Measurements from ENCODE around the gene PIGT. TPM values are rescaled to one million over a fixed set of nuclear protein-coding genes. Genes with fewer than 3 reads are reported as not detected.

The PIGT gene
- total and polyA plus RNA-seq, 3 donors from 2014 or later, result 115 to 140 (median 137) TPM

DNA sequence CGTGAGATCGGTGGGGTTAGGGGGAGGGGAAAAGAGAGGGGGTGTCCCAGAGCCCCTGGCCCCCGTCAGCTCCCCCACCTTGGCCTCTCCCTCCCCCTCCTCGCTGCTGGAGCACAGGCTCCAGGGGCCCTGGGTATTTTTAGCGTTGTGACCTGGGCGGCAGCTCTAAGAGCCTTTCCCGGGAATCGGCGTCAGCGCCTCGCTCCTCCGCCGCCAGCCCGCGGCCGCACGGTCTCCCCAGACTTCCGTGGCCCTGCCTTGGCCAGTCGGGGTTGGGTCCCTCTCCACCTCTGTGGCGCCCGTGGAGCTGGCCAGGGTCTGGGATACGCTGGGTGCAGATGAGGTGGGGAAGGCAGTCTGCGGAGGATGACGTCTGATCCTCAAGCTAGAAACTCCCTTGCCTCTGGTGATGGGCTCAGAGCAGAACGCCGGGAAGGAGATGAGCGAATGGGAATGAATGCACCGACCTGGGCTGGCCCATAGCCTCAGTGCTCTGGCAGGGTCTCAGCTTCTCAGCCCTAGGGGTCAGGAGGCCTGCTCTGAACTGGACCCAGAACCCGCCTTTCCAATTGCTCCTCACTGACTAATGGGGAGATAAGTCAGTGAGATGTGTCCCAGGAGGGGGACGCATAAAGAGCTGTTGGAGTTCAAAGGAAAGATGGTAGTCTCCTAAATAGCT, 8.7 kb upstream of the PIGT start:
- peak; percentile 22 for DNase-seq
- Histone ChIP-seq H3K4me1 (peaks cover 7% of the 10 kb centered on the region), H3K9me3 (no peaks in the 10 kb centered on the region), H3K27me3 (no peaks in the 10 kb centered on the region), H3K4me3 (peak overlapping the region; percentile 67 to 70), H3K27ac (peak overlapping the region; percentile 84 to 89), H3K36me3 (ENCODE audit: low read depth, missing control alignments) (no peaks in the 10 kb centered on the region)
- TF ChIP-seq, protein P1, sequence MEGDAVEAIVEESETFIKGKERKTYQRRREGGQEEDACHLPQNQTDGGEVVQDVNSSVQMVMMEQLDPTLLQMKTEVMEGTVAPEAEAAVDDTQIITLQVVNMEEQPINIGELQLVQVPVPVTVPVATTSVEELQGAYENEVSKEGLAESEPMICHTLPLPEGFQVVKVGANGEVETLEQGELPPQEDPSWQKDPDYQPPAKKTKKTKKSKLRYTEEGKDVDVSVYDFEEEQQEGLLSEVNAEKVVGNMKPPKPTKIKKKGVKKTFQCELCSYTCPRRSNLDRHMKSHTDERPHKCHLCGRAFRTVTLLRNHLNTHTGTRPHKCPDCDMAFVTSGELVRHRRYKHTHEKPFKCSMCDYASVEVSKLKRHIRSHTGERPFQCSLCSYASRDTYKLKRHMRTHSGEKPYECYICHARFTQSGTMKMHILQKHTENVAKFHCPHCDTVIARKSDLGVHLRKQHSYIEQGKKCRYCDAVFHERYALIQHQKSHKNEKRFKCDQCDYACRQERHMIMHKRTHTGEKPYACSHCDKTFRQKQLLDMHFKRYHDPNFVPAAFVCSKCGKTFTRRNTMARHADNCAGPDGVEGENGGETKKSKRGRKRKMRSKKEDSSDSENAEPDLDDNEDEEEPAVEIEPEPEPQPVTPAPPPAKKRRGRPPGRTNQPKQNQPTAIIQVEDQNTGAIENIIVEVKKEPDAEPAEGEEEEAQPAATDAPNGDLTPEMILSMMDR (IDR thresholded peaks at IDR 0.05), result no peak
- TF ChIP-seq POLR2A (IDR thresholded peaks at IDR 0.05), result no peak
- 7 to 24% methylated on average over 9 to 30 of the region's 30 CpGs for WGBS, 2 donors
- intact Hi-C loops (cut with DNase I; ENCODE audit: low total_unique reads), result no loop called here

DNA sequence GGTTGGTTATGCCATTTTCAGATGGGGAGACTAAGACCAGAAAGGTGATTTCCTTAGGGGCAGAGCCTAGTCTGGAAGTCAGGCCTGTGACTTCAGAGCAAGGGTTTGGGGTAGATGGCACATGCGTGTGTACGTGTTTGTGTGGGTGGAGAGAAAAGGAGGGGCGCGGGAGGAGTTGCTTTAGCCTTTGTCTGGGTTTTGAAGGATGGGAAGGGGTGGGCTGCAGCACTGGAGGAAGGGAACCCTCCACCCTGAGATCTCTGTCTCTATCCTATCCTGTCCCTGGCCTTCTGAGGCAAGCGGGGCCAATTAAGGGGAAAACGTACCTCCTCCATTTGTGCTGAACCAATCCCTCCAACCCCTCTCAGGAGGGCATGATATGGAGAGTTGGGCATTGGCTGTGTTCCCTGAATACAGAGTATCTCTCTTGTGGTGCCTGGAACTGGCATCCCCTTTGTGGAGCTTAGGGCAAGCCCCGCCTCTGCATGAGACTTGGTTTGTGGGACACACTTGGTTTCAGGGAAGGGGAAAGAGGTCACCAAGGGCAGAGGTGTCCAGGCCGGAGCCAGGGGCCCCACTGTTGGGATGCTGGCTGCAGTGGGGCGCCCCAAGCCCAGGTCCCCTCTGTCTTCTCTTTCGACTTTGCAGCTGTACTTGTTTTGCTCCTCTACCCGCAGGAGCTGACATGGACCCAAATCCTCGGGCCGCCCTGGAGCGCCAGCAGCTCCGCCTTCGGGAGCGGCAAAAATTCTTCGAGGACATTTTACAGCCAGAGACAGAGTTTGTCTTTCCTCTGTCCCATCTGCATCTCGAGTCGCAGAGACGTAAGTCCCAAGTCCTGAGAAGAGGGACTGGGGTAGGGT, 7.9 kb upstream of the PIGT start, which contains the start of gene DBNDD2:
Gene DBNDD2 (plus strand): TSS at position 507 of the 863 bp plus-strand sequence. CDS start 179 bp downstream, at position 686.
- H3K27ac ChIP-seq, result peak within 1 kb of the TSS; percentile 84 to 89
- TF ChIP-seq, protein P1 (IDR thresholded peaks at IDR 0.05), result no peak
- no peak for TF ChIP-seq POLR2A (IDR thresholded peaks at IDR 0.05)
- DNase-seq, result no peak
- 71 to 81% methylated on average over 18 to 21 of the region's 21 CpGs for WGBS, 2 donors
- peak within 1 kb of the TSS; percentile 67 to 70 for H3K4me3 ChIP-seq
- intact Hi-C loops (cut with DNase I; ENCODE audit: low total_unique reads), result no loop called here
- no peaks in the 10 kb centered on the region for H3K9me3 ChIP-seq
- H3K27me3 ChIP-seq, result no peaks in the 10 kb centered on the region
- H3K4me1 ChIP-seq, result peaks cover 7% of the 10 kb centered on the region
- H3K36me3 ChIP-seq (ENCODE audit: low read depth, missing control alignments), result no peaks in the 10 kb centered on the region

- peaks cover 7% of the 10 kb centered on the region for H3K4me1 ChIP-seq
- TF ChIP-seq, protein P1 (IDR thresholded peaks at IDR 0.05), result no peak
- TF ChIP-seq POLR2A (IDR thresholded peaks at IDR 0.05), result no peak
- no peaks in the 10 kb centered on the region for H3K27me3 ChIP-seq
- no peaks in the 10 kb centered on the region for H3K9me3 ChIP-seq
- H3K4me3 ChIP-seq, result no peak overlapping the region
- DNase-seq, result no peak
- H3K36me3 ChIP-seq (ENCODE audit: low read depth, missing control alignments), result no peaks in the 10 kb centered on the region
- intact Hi-C loops (cut with DNase I; ENCODE audit: low total_unique reads), result no loop called here
- 84 to 88% methylated on average over 7 of the region's 7 CpGs for WGBS, 2 donors
- no peak overlapping the region for H3K27ac ChIP-seq
Observed at GRCh38 chr20:45408646-45409213, 7.2 kb upstream of the PIGT start.

DNA sequence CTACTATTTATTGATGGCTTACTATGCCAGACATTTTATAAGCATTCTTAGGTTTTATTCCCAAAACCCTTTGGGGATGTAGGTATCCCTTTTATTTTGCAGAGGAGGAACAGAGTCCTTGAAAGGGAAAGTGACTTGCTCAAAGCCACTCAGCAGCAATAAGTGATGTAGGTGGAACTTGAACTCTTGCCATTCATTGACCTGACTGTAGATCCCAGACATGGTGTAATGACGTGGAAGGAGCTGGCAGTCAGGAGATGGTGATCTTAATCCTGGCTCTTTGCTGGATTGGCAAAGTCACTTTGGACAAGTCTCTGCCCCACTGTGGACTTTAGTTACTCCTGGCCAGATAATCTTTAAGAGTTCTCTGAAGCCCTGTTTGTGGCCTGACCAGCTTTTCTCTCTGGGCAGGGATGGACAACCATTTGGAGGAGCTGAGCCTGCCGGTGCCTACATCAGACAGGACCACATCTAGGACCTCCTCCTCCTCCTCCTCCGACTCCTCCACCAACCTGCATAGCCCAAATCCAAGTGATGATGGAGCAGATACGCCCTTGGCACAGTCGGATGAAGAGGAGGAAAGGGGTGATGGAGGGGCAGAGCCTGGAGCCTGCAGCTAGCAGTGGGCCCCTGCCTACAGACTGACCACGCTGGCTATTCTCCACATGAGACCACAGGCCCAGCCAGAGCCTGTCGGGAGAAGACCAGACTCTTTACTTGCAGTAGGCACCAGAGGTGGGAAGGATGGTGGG, 6.2 kb upstream of the PIGT start:
- Histone ChIP-seq H3K9me3 (no peaks in the 10 kb centered on the region), H3K27ac (no peak overlapping the region), H3K36me3 (ENCODE audit: low read depth, missing control alignments) (no peaks in the 10 kb centered on the region), H3K4me1 (peaks cover 7% of the 10 kb centered on the region), H3K4me3 (no peak overlapping the region), H3K27me3 (no peaks in the 10 kb centered on the region)
- no peak for DNase-seq
- no peak for TF ChIP-seq POLR2A (IDR thresholded peaks at IDR 0.05)
- TF ChIP-seq, protein P1 (IDR thresholded peaks at IDR 0.05), result no peak
- WGBS, 2 donors, result 88 to 95% methylated on average over 7 of the region's 7 CpGs
- intact Hi-C loops (cut with DNase I; ENCODE audit: low total_unique reads), result no loop called here

Measured in testis (tissue), 3 donors.